ENCODE measurements around the gene METTL4.

DNA sequence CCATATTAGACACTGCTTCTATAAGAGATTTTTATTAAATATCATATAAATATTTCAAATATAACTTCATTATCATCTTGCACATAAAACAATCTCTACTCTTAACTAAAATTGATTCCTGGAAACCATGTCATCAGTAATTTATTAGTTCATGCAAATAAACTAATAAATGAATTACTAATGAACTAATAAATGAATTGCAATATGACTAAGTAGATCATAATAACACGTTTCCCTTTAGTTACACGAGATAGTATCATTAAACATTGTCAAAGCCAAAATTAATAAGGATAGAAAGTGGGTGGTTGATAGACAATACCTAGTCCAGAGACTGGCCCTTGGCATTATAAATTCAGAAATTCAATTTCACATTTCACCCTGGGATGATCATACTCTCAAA lies 26.1 kb downstream of the METTL4 start:
- TF ChIP-seq, protein P1, sequence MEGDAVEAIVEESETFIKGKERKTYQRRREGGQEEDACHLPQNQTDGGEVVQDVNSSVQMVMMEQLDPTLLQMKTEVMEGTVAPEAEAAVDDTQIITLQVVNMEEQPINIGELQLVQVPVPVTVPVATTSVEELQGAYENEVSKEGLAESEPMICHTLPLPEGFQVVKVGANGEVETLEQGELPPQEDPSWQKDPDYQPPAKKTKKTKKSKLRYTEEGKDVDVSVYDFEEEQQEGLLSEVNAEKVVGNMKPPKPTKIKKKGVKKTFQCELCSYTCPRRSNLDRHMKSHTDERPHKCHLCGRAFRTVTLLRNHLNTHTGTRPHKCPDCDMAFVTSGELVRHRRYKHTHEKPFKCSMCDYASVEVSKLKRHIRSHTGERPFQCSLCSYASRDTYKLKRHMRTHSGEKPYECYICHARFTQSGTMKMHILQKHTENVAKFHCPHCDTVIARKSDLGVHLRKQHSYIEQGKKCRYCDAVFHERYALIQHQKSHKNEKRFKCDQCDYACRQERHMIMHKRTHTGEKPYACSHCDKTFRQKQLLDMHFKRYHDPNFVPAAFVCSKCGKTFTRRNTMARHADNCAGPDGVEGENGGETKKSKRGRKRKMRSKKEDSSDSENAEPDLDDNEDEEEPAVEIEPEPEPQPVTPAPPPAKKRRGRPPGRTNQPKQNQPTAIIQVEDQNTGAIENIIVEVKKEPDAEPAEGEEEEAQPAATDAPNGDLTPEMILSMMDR (IDR thresholded peaks at IDR 0.05; ENCODE audit: insufficient read depth, low read depth, low read length): no peak
- TF ChIP-seq EZH2 (IDR thresholded peaks at IDR 0.05; ENCODE audit: insufficient read depth, low read length): no peak

Data from astrocyte (in vitro differentiated cells and primary cell).